Parathyroid adenoma (tissue), 2 donors: Measurements from ENCODE around the gene RPS3.

Experiments used
- H2AFZ ChIP-seq: fragments of 300-600 bp; sonication (generic); one replicate; pipeline ENCODE4 v1.7.0; 2017; ENCODE audit warnings: antibody characterized with exemption, mild to moderate bottlenecking
- H3K27ac ChIP-seq: fragments of 300-600 bp; sonication (generic); one replicate; pipeline ENCODE4 v1.7.0; 2017
- H3K27me3 ChIP-seq: fragments of 300-600 bp; sonication (generic); one replicate; pipeline ENCODE4 v1.7.0; 2017; ENCODE audit warnings: low read length; ENCODE audit not compliant: control insufficient read depth, insufficient read depth
- H3K36me3 ChIP-seq: fragments of 300-600 bp; sonication (generic); one replicate; pipeline ENCODE4 v1.7.0; 2017; ENCODE audit warnings: low read length; ENCODE audit not compliant: control insufficient read depth, insufficient read depth
- H3K4me1 ChIP-seq: fragments of 300-600 bp; sonication (generic); one replicate; pipeline ENCODE4 v1.7.0; 2017; ENCODE audit warnings: control low read depth
- H3K4me2 ChIP-seq: fragments of 300-600 bp; sonication (generic); one replicate; pipeline ENCODE4 v1.7.0; 2017; ENCODE audit warnings: low read length
- H3K4me3 ChIP-seq: fragments of 300-600 bp; sonication (generic); one replicate; pipeline ENCODE4 v1.7.0; 2017; ENCODE audit warnings: low read depth, low read length
- H3K79me2 ChIP-seq: fragments of 300-600 bp; sonication (generic); one replicate; pipeline ENCODE4 v1.7.0; 2017; ENCODE audit warnings: control low read depth
- H3K9ac ChIP-seq: fragments of 300-600 bp; sonication (generic); one replicate; pipeline ENCODE4 v1.7.0; 2017; ENCODE audit warnings: mild to moderate bottlenecking
- H3K9me3 ChIP-seq: fragments of 300-600 bp; sonication (generic); one replicate; pipeline ENCODE4 v1.7.0; 2017; ENCODE audit warnings: low read length; ENCODE audit not compliant: control insufficient read depth
- TF ChIP-seq, protein P1 (sequence below): fragments of 300-600 bp; sonication (generic); IDR thresholded peaks from one replicate; pipeline ENCODE4 v1.7.0; 2017; ENCODE audit warnings: antibody characterized with exemption, mild to moderate bottlenecking
- donor health status: primary hyperparathyroidism.

The RPS3 gene

DNA sequence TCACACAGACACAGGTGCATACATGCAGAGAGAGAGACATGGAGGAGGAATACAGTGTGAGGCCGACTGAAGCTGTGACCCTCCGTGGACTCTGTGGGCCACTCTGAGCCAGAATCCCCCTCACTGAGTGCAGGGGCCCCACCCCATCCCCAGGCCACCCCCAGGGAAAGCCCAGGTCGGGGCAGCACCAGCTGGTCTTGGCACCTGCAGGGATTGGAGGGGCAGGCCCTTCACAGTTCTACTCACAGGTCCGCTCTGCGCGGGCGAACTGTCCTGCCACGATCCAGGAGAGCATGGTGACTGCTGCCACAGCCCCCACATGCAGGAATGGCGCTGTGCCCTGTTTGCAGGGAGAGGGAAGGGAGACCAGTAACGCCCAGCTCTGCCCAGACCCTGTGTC is 50.0 kb downstream of the RPS3 start:
- H3K9ac ChIP-seq: no peak overlapping the region
- TF ChIP-seq, protein P1, sequence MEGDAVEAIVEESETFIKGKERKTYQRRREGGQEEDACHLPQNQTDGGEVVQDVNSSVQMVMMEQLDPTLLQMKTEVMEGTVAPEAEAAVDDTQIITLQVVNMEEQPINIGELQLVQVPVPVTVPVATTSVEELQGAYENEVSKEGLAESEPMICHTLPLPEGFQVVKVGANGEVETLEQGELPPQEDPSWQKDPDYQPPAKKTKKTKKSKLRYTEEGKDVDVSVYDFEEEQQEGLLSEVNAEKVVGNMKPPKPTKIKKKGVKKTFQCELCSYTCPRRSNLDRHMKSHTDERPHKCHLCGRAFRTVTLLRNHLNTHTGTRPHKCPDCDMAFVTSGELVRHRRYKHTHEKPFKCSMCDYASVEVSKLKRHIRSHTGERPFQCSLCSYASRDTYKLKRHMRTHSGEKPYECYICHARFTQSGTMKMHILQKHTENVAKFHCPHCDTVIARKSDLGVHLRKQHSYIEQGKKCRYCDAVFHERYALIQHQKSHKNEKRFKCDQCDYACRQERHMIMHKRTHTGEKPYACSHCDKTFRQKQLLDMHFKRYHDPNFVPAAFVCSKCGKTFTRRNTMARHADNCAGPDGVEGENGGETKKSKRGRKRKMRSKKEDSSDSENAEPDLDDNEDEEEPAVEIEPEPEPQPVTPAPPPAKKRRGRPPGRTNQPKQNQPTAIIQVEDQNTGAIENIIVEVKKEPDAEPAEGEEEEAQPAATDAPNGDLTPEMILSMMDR: no peak
- no peaks in the 10 kb centered on the region for H3K79me2 ChIP-seq

DNA sequence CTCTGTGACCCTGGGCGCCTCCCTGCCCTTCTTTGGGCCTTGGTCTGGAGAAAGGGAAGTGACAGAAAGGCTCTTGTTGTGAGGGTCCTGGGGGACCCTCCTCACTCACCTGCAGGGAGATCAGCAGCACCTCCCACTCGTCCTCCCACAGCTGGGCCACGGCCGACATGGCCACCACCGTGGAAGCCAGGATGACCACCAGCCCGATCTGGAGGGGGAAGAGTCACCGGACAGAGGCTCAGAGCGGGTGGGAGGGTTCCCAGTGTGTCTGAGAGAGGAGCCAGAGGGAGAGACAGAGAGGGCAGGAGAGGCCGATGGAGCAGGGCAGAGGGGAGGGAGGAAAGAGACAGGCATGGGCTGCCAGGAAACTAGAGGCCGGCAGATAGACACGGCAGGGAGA is 50.5 kb downstream of the RPS3 start:
- TF ChIP-seq, protein P1: no peak
- Histone ChIP-seq H3K9me3 (no peaks in the 10 kb centered on the region), H3K4me1 (no peaks in the 10 kb centered on the region), H3K27ac (no peak overlapping the region), H3K36me3 (no peaks in the 10 kb centered on the region), H2AFZ (no peak overlapping the region), H3K27me3 (no peaks in the 10 kb centered on the region), H3K4me3 (no peak overlapping the region), H3K9ac (no peak overlapping the region), H3K4me2 (no peak overlapping the region), H3K79me2 (no peaks in the 10 kb centered on the region)

More for the DNA sequence above, 50.0 kb downstream of the RPS3 start:
- no peaks in the 10 kb centered on the region for H3K4me1 ChIP-seq
- no peaks in the 10 kb centered on the region for H3K36me3 ChIP-seq
- no peak overlapping the region for H3K27ac ChIP-seq
- H3K4me3 ChIP-seq: no peak overlapping the region
- H2AFZ ChIP-seq: no peak overlapping the region
- no peaks in the 10 kb centered on the region for H3K27me3 ChIP-seq
- H3K4me2 ChIP-seq: no peak overlapping the region
- H3K9me3 ChIP-seq: no peaks in the 10 kb centered on the region

DNA sequence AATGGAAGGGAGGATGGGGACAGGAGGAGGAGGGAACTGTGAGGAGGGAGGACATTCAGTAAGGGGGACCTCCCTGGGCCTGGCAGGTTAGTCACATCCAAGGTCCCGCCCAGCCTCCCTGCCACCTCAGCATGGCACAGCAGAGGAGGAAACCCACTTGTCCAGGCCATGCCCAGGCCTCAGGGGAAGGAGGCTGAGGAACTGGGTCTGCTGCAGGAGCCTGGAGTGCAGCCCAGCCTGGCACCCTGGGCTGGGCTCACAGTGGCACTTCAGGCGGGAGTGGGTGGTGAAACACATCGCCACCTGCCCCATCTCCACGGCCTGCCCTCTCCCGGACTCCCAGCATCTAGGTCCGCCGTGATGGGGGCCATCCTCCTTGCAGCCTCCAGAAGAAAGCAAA is 50.9 kb downstream of the RPS3 start:
- TF ChIP-seq, protein P1: no peak
- H3K9ac ChIP-seq: no peak overlapping the region
- H3K9me3 ChIP-seq: no peaks in the 10 kb centered on the region
- H2AFZ ChIP-seq: no peak overlapping the region
- no peaks in the 10 kb centered on the region for H3K79me2 ChIP-seq
- H3K36me3 ChIP-seq: no peaks in the 10 kb centered on the region
- no peak overlapping the region for H3K4me2 ChIP-seq
- no peaks in the 10 kb centered on the region for H3K27me3 ChIP-seq
- no peak overlapping the region for H3K4me3 ChIP-seq
- H3K4me1 ChIP-seq: no peaks in the 10 kb centered on the region
- no peak overlapping the region for H3K27ac ChIP-seq

DNA sequence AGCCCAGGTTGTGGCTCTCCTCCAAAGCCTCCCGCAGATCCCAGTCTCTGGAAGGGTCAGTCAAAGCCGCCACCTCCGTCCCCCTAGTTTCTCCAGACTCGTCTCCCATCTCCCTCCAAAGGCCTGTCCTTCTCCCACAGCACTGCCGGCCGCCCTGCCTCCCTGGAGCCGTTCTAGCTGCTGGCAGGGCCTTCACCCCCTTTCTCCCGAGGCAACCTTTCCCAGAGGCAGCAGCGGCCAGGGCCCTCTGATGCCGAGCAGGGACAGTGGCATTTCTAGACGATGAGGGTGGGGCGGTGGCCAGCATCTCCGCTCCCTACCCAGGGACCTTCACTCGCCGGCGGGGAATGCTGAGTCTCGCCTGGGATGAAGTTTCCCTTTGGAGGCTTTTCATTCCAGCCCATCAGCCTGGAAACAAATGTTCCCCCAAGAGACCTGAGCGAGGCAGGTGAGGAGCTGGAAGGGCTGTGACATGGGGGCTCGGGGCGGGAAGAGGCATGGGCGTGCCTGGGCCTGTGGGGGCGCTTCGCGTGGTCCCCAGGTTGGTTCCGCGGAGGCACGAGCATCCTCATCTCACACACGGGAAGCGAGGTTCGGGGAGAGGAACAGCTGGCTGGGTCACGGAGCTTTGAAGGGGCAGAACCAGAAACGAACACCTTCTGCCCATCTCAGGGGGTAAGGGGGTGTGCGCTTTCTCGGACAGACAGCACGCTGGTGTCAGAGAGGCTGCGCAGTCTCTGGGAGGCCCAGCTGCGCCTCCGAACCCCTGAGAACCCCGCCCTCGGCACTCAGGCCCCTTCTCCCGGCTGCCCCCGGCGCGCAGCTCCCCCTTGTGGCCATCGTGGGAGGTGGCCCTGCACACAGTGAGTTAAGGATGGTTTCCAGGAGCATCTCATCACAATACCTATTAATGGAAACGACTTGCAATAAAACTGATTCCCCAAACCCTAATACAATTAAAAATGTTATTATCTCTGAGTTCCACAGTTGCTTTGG is 51.8 kb downstream of the RPS3 start:
- H2AFZ ChIP-seq: no peak overlapping the region
- no peaks in the 10 kb centered on the region for H3K4me1 ChIP-seq
- H3K27me3 ChIP-seq: no peaks in the 10 kb centered on the region
- no peaks in the 10 kb centered on the region for H3K9me3 ChIP-seq
- H3K9ac ChIP-seq: no peak overlapping the region
- H3K4me2 ChIP-seq: no peak overlapping the region
- no peak overlapping the region for H3K4me3 ChIP-seq
- no peaks in the 10 kb centered on the region for H3K36me3 ChIP-seq
- TF ChIP-seq, protein P1: no peak
- H3K27ac ChIP-seq: no peak overlapping the region
- H3K79me2 ChIP-seq: no peaks in the 10 kb centered on the region
